C4-2B (cell line): Measurements from ENCODE around the gene GPR153.

Experiments
- CTCF ChIP-seq: fragments of 450-650 bp; conservative IDR thresholded peaks from 2 replicates; pipeline ENCODE4 v1.5.1; 2017; ENCODE audit warnings: mild to moderate bottlenecking
- ZFX ChIP-seq: fragments of 450-650 bp; IDR thresholded peaks from 2 replicates; pipeline ENCODE4 v1.6.1; 2017

GRCh38 chr1:6267686-6268322 is 6.9 kb upstream of the GPR153 start:
- TF ChIP-seq CTCF (no peak), ZFX (no peak)
